Large intestine (tissue), 3 donors: ENCODE data around the gene TBX21. TPM values are rescaled to one million over a fixed set of nuclear protein-coding genes. Genes with fewer than 3 reads are reported as not detected.
"Not testable (repeated sequence)": the region's sequence is repeated elsewhere in the genome, so short reads cannot be mapped to it uniquely, and the experiment has no call there.

Experiments used
- DNase-seq, 2 donors: peaks; one replicate each; pipeline versions ENCODE4 v3.0.0 to v3.0.0-alpha.2; 2013
- H3K27ac ChIP-seq: one replicate; pipeline ENCODE4 v1.5.1; 2013; ENCODE audit warnings: low read length
- H3K27me3 ChIP-seq: 2 replicates; pipeline ENCODE4 v1.6.1; 2013; ENCODE audit warnings: low read length; ENCODE audit not compliant: control insufficient read depth, insufficient read depth
- H3K36me3 ChIP-seq: 2 replicates; pipeline ENCODE4 v1.6.1; 2013; ENCODE audit warnings: low read length; ENCODE audit not compliant: control insufficient read depth, insufficient read depth
- H3K4me1 ChIP-seq: one replicate; pipeline ENCODE4 v1.6.1; 2013; ENCODE audit warnings: low read length; ENCODE audit not compliant: control insufficient read depth, insufficient read depth
- H3K4me3 ChIP-seq: one replicate; pipeline ENCODE4 v1.5.1; 2013; ENCODE audit warnings: low read length
- H3K9me3 ChIP-seq: one replicate; pipeline ENCODE4 v1.6.1; 2013; ENCODE audit warnings: mild to moderate bottlenecking, low read depth, low read length, moderate library complexity; ENCODE audit not compliant: control insufficient read depth
- WGBS: methylation state at CpG from one replicate; pipeline ENCODE4 v1.1.5; 2013; ENCODE audit warnings: low lambda C conversion rate; ENCODE audit not compliant: insufficient coverage; 5-methylcytosine and 5-hydroxymethylcytosine counted together
- polyA plus RNA-seq: library from polyadenylated mRNA; unstranded; fragments of 120-200 nt; gene quantifications from one replicate; pipeline ENCODE4 v1.2.1, GENCODE V29; 2013

Gene TBX21
- polyA plus RNA-seq, 1 donor = 0.28 TPM

DNA sequence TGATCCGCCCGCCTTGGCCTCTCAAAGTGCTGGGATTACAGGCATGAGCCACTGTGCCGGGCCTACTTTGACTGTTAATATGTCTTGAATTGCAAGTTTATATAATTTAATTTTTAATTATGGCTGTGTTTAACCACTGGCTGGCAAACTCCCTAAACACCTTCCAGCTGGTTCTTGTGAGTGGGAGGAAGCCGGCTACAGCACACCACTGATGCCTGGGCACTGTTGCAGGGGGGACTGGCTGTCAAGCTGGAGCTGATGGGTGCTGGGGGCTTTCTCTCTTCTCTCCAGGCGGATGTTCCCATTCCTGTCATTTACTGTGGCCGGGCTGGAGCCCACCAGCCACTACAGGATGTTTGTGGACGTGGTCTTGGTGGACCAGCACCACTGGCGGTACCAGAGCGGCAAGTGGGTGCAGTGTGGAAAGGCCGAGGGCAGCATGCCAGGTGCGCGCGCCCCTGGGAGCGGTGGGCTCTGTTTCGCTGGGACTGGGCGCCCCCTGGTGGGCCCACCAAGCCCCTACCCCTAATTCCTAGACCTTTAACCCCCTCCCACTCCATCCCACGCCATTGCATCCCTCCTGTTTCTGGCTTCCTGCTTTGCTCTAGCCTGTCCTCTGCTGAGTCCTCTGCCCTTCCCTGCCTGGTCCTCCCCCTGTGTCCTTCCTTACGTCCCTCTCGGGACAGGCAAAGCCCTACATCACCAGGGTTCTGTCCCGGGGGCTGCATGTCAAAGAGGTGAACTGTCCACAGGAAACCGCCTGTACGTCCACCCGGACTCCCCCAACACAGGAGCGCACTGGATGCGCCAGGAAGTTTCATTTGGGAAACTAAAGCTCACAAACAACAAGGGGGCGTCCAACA is 9.5 kb downstream of the TBX21 start:
- WGBS = no CpG with 5 or more reads among the region's 26 CpGs
- peaks cover 52% of the 10 kb centered on the region for H3K27me3 ChIP-seq
- no peaks in the 10 kb centered on the region for H3K4me1 ChIP-seq
- no peak for DNase-seq
- no peak overlapping the region for H3K4me3 ChIP-seq
- H3K9me3 ChIP-seq = no peaks in the 10 kb centered on the region
- H3K36me3 ChIP-seq = no peaks in the 10 kb centered on the region
- no peak overlapping the region for H3K27ac ChIP-seq

DNA sequence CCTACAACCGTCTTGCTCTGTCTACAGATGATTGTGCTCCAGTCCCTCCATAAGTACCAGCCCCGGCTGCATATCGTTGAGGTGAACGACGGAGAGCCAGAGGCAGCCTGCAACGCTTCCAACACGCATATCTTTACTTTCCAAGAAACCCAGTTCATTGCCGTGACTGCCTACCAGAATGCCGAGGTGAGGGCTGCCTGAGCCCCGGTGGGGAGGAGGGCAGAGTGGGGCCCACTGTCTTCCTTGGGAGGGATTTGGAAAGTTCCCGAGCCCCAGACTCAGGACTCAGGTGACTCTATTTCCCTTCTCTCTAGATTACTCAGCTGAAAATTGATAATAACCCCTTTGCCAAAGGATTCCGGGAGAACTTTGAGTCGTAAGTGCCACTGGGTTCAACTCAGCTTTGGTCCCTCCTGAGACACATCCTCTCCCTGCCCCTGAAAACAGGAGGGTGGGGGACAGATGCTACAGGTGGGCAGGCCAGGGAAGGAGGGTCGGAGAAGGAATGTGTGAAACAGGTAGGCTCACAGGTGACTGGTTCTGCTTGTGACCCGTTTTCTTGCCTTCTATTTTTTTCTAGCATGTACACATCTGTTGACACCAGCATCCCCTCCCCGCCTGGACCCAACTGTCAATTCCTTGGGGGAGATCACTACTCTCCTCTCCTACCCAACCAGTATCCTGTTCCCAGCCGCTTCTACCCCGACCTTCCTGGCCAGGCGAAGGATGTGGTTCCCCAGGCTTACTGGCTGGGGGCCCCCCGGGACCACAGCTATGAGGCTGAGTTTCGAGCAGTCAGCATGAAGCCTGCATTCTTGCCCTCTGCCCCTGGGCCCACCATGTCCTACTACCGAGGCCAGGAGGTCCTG is 11.4 kb downstream of the TBX21 start:
- no peaks in the 10 kb centered on the region for H3K36me3 ChIP-seq
- no peak overlapping the region for H3K4me3 ChIP-seq
- H3K4me1 ChIP-seq = no peaks in the 10 kb centered on the region
- H3K27me3 ChIP-seq = peaks cover 51% of the 10 kb centered on the region
- no peaks in the 10 kb centered on the region for H3K9me3 ChIP-seq
- no peak for DNase-seq
- WGBS = no CpG with 5 or more reads among the region's 22 CpGs
- H3K27ac ChIP-seq = no peak overlapping the region

DNA sequence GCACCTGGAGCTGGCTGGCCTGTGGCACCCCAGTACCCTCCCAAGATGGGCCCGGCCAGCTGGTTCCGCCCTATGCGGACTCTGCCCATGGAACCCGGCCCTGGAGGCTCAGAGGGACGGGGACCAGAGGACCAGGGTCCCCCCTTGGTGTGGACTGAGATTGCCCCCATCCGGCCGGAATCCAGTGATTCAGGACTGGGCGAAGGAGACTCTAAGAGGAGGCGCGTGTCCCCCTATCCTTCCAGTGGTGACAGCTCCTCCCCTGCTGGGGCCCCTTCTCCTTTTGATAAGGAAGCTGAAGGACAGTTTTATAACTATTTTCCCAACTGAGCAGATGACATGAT is 12.0 kb downstream of the TBX21 start:
- Histone ChIP-seq H3K36me3 (no peaks in the 10 kb centered on the region), H3K9me3 (no peaks in the 10 kb centered on the region), H3K27me3 (peaks cover 53% of the 10 kb centered on the region), H3K4me1 (no peaks in the 10 kb centered on the region), H3K4me3 (no peak overlapping the region), H3K27ac (no peak overlapping the region)
- no peak for DNase-seq
- WGBS = no CpG with 5 or more reads among the region's 10 CpGs

DNA sequence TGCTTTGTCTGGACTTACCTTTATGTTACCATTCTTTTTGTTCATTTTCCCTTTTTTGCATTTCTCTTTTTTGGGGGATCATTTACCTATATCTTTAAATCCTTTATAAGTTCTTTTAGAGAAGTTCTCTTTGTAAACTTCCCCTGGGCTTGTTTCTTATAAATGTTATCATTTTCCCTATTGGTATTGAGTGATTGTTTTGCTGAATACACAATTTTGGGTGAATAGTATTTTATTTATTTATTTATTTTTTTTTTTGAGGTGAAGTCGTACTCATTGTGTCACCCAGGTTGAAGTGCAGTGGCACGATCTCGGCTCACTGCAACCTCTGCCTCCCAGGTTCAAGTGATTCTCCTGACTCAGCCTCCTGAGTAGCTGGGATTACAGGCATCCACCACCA is 18.4 kb downstream of the TBX21 start:
- WGBS = no CpG with 5 or more reads among the region's 3 CpGs
- DNase-seq = no peak
- H3K4me1 ChIP-seq = no peaks in the 10 kb centered on the region
- H3K27me3 ChIP-seq = peaks cover 12% of the 10 kb centered on the region
- H3K9me3 ChIP-seq = no peaks in the 10 kb centered on the region
- H3K4me3 ChIP-seq = no peak overlapping the region
- no peaks in the 10 kb centered on the region for H3K36me3 ChIP-seq
- H3K27ac ChIP-seq = no peak overlapping the region

DNA sequence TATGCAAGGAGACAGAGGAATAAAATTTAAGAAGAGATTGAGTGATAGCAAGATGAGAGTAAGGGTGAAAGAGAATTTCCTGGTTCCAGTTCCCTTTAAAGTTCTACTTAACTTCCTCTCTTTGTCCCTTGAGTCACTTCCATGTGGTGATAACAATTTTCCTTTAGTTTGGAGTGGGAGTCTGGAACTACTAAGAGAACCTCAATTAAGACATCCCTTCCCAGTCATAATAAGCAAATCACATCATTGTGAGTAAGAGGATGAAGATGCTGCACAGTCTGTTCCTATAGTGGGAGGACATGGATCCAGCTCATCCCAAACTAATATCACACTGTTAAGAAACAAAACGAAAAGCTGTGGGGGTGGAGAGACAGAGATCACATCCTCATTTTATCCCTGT is 24.4 kb downstream of the TBX21 start:
- Histone ChIP-seq H3K9me3 (peaks cover 4% of the 10 kb centered on the region), H3K4me1 (no peaks in the 10 kb centered on the region), H3K27ac (no peak overlapping the region), H3K36me3 (no peaks in the 10 kb centered on the region), H3K4me3 (no peak overlapping the region), H3K27me3 (peaks cover 10% of the 10 kb centered on the region)
- no CpG with 5 or more reads among the region's 1 CpG for WGBS
- DNase-seq = no peak

DNA sequence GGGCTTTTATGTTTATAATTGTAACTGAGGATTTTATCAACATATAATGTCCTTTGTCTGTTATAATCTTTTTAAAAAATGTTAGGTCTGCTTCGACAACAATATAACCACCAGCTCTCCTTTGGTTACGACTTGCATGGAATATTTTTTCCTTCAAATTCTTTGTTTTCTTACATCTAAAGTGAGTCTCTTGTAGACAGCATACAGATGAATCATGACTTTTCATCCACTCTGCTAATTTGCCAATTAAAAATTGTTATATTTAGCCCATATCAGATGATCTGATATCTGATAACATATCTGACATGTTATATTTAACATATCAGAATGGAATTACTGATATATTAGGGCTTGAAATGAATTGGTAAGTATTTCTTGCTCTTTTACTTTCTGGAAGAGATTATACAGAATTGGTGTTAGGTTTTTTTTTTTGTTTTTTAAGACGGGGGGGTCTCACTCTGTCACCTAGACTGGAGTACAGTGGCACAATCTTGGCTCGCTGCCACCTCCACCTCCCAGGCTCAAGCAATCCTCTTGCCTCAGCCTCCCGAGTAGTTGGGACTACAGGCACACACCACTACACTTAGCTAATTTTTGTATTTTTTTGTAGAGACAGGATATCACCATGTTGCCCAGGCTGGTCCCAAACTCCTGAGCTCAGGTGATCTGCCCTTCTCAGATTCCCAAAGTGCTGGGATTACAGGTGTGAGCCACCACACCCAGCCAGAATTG is 27.5 kb downstream of the TBX21 start:
- Histone ChIP-seq H3K36me3 (no peaks in the 10 kb centered on the region), H3K27me3 (peaks cover 10% of the 10 kb centered on the region), H3K27ac (no peak overlapping the region), H3K9me3 (peaks cover 4% of the 10 kb centered on the region), H3K4me3 (no peak overlapping the region), H3K4me1 (no peaks in the 10 kb centered on the region)
- DNase-seq = no peak
- 57% methylated on average over 1 of the region's 5 CpGs for WGBS

DNA sequence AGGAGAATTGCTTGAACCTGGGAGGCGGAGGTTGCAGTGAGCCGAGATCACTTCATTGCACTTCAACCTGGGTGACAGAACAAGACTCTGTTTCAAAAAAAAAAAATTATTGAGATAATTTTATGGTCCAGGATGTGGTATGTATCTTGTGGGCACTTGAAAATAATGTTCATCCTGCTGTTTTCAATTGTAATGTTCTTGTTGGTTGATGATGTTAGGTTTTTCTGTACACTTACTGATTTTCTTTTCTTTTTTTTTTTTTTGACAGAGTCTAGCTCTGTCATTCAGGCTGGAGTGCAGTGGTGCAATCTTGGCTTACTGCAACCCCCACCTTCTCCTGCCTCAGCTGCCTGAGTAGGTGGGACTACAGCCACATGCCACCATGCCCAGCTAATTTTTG is 29.7 kb downstream of the TBX21 start:
- H3K4me3 ChIP-seq = no peak overlapping the region
- no peaks in the 10 kb centered on the region for H3K4me1 ChIP-seq
- no peak overlapping the region for H3K27ac ChIP-seq
- H3K36me3 ChIP-seq = no peaks in the 10 kb centered on the region
- no peak for DNase-seq
- H3K27me3 ChIP-seq = peaks cover 11% of the 10 kb centered on the region
- H3K9me3 ChIP-seq = peaks cover 4% of the 10 kb centered on the region
- no CpG with 5 or more reads among the region's 2 CpGs for WGBS

DNA sequence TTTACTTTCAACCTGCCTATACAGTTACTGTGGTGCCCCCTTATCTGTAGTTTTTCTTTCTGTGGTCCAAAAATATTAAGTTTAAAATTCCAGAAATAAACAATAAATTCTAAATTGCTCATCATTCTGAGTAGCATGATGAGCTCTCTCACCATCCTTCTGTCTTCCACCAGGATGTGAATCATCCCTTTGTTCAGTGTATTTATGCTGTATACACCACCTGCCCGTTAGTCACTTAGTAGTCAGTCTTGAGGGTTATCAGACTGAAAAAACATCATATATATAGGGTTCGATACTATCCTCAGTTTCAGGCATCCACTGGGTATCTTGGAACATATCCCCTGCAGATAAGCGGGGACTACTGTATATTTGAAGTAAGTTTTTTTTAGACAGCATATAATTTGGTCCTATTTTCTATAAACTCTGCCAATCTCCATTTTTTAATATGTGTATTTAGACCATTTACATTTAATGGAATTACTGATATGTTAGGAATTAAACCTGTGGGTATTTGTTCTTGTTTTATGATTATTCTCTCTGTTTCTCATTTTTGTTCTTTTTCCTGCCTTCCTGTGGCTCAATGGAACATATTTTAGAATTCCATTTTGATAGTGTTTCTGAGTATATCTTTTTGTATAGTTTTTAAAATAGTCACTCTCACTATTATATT is 31.0 kb downstream of the TBX21 start:
- Histone ChIP-seq H3K4me1 (no peaks in the 10 kb centered on the region), H3K36me3 (no peaks in the 10 kb centered on the region), H3K27me3 (peaks cover 10% of the 10 kb centered on the region), H3K27ac (no peak overlapping the region), H3K9me3 (peaks cover 4% of the 10 kb centered on the region), H3K4me3 (no peak overlapping the region)
- DNase-seq = no peak
- WGBS = 58% methylated on average over 2 of the region's 3 CpGs

DNA sequence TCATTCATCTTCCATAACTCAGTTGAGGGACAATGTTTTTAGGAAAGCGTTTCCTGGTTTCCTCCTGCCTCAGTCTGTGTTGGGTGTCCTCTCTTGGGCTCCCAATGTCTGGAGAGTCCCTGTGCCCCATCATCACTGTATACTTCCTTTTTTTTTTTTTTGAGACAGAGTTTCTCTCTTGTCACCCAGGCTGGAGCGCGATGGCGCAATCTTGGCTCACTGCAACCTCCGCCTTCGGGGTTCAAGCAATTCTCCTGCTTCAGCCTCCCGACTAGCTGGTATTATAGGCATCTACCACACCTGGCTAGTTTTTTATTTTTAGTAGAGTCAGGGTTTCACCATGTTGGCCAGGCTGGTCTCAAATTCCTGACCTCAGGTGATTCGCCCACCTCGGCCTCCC is 40.6 kb downstream of the TBX21 start:
- not testable (repeated sequence) for H3K4me3 ChIP-seq, H3K27ac ChIP-seq, H3K4me1 ChIP-seq, H3K36me3 ChIP-seq, DNase-seq, H3K9me3 ChIP-seq
- 80% methylated on average over 1 of the region's 9 CpGs for WGBS
- peaks cover 32% of the 10 kb centered on the region for H3K27me3 ChIP-seq

DNA sequence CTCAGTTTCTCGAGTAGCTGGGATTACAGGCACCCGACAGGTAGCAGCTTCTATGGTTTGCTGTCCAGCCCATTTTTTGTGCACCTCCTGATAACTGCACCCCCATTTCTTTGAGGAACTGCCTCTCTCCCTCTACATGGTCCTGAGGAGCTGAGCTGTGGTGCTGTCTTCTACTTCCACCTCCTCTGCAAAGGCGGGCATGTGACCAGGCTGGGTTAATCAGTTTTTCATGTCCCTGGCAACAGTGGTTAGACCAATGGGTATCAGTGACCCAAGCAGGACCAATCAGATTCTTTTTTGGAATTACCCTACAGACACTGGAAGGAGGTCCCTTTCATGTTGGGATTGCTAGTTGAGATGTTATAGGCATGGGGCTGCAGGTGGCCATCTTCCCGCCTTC is 41.3 kb downstream of the TBX21 start:
- no peak for DNase-seq

More for the DNA sequence above, 41.3 kb downstream of the TBX21 start:
- no peaks in the 10 kb centered on the region for H3K36me3 ChIP-seq
- H3K27me3 ChIP-seq = peaks cover 37% of the 10 kb centered on the region
- no peaks in the 10 kb centered on the region for H3K9me3 ChIP-seq
- WGBS = no CpG with 5 or more reads among the region's 4 CpGs
- no peak overlapping the region for H3K4me3 ChIP-seq
- no peak overlapping the region for H3K27ac ChIP-seq
- no peaks in the 10 kb centered on the region for H3K4me1 ChIP-seq
